HG03342 (cell line): ENCODE results near the gene SEPTIN12.
A peak's percentile ranks its signal among the peaks of the same experiment; 100 is the strongest.

ENCODE experiments used
- ATAC-seq: cut with Tn5 transposase; IDR thresholded peaks from one replicate; pipeline ENCODE4 v1.9.1; 2021; ENCODE audit warnings: mild to moderate bottlenecking, moderate library complexity; ENCODE audit not compliant: unreplicated experiment

SEPTIN12 gene

GRCh38 chr16:4734063-4734729 lies 53.9 kb downstream of the SEPTIN12 start, which contains the start of the genes ANKS3 and DNAAF8:
ANKS3 (minus strand) TSS chr16:4734271; CDS start chr16:4730149, 4,122 bp downstream.
DNAAF8 (plus strand) TSS chr16:4734537; CDS start chr16:4736515, 1,978 bp downstream.
- ATAC-seq, result peak; percentile 66

- peak; percentile 3 for ATAC-seq
Observed at GRCh38 chr16:4733747-4734062, 54.4 kb downstream of the SEPTIN12 start.

- no peak for ATAC-seq
Observed at GRCh38 chr16:4733211-4733742, 54.9 kb downstream of the SEPTIN12 start.

DNA sequence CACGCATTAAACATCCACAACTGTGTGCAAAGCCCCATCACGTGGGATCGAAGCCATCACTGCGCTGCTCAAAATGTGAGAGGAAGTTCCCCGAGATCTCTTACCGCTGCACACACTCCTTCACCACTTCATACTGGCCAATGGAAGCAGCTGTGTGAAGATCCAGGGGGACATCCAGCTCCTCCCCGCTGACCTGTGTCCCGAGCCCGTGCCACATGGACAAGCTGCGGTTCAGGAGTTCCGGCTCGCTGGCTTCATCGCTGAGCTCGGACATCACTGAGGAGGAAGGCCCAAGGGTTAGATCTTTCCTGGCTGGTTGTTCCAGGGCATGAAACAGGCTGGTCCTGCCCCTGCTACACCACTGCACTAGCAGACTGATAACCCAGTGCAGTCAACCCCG lies 58.3 kb downstream of the SEPTIN12 start:
- ATAC-seq, result no peak

- no peak for ATAC-seq
Observed at GRCh38 chr16:4728676-4729075, 59.5 kb downstream of the SEPTIN12 start.
